Stimulated activated CD8-positive, alpha-beta memory T cell treated with anti-CD3 and anti-CD28 coated beads, Interleukin-12 subunit alpha, Interleukin-12 subunit beta, amount 100 ng/mL, for 24 hours (primary cell): ENCODE results near the gene MKNK2.

Experiments
- DNase-seq: peaks from one replicate; pipeline ENCODE4 v3.0.0-alpha.2; 2020; ENCODE audit errors: extremely low read depth

MKNK2 gene

DNA sequence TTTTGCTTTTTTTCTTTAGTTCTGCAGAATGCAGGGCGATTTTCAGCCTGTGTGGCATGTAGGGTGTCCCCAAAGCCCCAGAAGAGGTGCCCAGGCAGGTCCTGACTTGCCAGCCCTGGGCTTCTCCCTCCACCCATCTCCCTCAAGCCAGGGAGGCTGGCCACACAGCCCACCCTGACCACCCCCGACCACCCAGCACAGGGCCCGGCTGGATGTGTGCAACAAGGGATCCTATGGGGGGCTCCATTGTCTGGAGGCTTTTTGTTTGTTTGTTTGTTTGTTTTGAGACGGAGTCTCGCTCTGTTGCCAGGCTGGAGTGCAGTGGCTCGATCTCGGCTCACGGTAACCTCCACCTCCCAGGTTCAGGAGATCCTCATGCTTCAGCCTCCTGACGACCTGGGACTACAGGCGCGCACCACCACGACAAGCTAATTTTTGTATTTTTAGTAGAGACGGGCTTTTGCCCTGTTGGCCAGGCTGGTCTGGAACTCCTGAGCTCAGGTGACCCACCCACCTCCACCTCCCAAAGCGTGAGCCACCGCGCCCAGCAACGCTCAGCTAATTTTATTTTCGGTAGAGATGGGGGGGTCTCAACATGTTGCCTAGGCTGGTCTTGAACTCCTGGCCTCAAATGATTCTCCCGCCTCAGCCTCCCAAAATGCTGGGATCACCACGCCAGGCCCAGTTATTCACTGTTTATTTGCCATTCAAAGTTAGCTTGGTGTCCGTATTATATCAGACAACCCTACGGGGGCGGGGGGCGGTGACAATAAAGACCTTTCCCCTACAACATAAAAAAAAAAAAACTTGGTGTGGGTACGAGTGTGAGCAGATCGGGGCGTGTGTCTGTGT, 7.8 kb upstream of the MKNK2 start:
- no peak for DNase-seq

DNA sequence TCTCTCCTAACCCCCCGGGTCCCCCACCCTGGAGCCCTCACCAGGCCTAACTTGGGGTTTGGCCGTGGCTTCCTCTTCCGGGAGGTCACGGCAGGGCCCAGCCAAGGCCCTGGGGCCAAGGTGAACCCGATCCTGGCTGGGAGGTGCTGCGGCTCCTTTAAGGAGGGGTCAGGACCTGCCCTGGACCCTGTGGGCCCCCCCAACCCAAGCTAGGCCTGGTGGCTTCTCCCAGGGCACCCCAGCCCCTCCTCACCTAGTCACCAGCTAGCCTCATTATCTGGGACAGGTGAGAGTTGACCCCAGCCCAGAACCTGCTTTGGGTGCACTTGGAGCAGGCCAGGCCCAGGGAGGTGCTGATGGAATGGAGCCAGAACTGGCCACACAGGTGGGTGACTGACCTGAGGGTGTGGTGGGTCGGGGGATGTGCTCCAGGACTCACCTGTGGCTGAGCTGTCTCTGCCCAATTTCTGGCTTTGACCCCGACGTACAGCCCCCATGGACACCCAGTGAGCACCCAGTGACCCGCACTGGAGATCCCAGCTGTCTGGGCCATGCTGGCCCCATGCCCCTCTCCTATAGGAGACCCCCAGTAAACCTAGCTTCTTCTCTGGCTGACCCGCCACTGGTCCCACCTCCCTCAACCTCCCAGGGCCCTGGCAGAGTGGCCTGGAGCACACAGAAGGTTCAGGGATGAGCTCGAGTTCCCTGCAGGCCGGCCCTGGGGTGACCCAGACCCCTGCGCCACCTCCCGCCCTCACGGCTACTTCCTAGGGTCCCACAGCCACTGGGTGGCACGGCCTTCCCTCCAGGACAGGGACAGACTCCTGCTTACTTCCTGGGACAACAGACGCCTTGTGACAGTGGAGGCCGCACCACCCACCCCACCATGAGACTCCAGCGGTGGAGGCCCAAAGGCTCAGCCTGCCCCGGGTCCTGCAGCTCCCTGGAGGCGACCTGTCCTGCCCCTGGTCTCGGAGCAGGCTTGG, 6.7 kb upstream of the MKNK2 start:
- DNase-seq = no peak

GRCh38 chr19:2056837-2057192, 5.8 kb upstream of the MKNK2 start:
- DNase-seq = no peak

- no peak for DNase-seq
Measured at GRCh38 chr19:2055931-2056836, 5.1 kb upstream of the MKNK2 start.

DNA sequence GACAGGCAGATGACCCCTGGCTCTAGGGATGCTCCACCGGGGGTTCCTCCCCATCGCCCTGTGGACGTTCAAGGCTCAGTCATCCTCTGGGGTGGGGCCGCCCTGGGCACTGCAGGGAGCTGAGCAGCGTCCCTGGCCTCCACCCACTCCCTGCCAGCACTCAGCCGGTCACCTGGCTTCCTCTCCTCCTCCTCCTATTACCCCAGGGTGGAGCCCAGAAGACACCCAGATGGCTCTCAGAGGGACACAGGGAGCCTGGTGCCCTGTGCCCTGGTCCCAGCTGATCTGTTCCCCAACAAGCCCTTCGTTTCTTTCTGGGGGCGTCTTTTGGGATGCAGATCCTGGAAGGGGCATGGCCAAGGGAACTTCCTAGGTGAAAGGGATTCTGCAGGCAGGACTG, 3.7 kb upstream of the MKNK2 start:
- DNase-seq = no peak

DNA sequence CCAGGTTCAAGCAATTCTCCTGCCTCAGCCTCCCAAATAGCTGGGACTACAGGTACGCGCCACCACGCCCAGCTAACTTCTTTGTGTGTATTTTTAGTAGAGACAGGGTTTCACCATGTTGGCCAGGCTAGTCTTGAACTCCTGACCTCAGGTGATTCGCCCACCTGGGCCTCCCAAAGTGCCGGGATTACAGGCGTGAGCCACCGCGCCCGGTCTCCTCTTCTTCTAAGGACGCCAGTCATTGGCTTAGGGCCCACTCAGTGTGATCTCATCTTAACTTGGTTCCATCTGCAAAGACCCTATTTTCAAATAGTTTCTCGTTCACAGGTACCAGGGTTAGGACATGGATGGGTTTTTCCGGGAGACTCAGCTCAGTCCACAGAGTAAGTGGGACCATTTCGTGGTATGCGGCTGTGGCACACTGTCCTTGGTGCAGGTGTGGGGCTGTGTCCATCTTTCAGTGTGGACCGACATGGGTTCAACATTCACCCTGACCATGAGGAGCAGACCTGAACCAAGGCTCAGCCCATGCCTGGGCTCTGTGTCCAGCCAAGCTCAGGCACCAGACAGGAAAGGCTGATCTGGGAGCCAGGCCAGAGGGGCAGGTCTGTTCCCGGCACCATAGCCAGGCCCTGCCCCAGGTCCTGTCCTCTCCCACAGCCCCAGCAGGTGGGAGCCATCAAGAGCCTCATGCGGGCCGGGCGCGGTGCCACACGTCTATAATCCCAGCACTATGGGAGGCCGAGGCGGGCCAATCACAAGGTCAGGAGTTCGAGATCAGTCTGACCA, 2.8 kb upstream of the MKNK2 start:
- no peak for DNase-seq

DNA sequence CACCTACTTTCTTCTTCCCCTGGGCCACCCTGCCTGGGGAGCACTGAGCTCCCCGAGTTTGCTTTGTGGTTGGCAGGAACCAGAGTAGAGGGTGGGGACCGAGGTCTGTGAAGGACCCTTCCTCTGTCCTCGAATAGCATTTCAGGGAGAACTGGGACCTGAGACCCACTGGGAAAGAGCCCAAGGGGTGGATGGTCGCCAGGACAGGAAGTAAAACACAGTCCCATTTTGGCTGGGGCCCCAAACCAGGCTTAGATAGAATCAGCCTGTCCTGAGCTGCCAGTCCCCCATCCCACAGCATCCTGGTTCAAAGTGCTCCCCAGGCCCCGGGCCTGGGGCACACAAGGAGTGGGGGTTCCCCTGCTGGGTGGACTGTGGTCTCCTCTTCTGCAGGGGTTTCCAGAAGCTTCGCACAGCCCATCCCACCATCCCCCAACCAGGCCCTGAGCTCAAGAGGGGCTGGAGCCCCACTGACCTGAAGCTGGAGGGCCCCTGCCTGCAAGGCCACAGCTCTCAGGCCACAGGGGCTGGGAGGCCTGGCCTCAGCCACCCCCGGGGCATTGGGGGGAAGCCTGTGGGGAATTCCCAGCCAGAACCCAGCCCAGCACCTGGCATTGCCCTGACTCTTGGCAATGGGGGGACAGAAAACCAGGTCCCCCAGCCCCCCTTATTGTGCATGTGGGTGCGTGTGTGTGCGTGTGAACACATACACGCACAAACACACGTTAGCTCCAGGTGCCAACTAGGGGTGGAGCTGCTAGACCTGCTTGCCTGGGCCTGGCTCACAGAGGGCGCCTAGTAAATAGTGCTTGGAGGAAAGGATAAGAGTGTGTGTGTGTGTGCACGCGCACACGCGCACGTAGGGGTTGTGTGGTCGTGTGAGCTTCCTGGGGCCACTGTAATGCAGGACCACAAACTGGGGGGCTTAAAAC, 995 bp upstream of the MKNK2 start:
- no peak for DNase-seq

GRCh38 chr19:2050349-2050990, 574 bp downstream of the MKNK2 start:
- DNase-seq = no peak

GRCh38 chr19:2049741-2050348, 1.2 kb downstream of the MKNK2 start:
- DNase-seq = no peak

- DNase-seq = no peak
Measured at GRCh38 chr19:2048959-2049740, 1.9 kb downstream of the MKNK2 start.

- DNase-seq = no peak
Measured at GRCh38 chr19:2048104-2048958, 2.7 kb downstream of the MKNK2 start.

DNA sequence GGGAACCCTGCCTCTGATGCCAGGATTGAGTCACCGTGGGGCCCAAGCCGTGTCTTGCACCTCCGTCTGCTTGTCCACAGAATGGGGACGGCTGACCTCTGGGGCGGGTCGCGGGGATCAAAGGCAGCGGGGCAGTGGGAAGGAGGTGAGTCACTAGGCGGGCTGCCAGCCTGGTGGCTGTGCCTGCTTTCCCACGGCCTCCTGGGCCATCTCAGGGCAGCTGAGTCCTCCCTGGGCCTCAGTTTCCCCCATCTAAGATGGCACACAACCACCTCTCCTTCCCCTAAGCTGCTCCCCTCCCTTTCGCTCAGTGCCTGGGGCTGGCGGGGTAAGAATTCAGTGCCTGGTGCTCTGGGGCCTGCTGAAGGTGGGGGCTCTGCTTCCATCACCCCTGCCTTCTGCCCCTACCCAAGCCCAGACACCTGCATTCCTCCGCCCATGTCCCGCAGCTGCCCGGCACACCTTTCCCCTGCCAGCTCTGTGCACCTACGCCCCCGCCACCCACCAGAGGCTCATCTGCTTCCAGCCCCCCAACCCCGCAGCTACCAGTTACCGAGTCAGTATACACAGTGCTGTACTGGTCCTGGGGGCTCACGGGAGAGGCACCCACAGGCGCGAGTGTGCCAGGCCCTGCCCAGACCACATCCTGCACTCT, 3.5 kb downstream of the MKNK2 start:
- DNase-seq = no peak

DNA sequence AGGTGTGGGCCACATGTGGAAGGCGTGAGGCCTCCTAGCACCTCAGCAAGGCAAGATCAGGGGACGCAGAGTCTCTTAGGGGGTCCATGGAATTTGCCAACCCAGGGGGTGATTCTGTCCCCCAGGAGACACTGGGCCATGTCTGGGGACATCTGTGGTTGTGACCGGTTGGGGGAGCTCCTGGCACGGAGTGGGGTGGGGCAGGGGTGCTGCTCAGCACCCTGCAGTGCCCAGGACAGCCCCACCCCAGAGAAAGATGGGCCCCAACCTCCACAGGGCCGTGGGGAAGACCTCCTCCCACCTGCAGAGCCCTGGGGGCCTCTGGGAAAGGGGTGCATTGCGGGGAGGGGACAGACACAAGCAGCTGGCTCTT, 4.0 kb downstream of the MKNK2 start:
- DNase-seq = no peak

DNA sequence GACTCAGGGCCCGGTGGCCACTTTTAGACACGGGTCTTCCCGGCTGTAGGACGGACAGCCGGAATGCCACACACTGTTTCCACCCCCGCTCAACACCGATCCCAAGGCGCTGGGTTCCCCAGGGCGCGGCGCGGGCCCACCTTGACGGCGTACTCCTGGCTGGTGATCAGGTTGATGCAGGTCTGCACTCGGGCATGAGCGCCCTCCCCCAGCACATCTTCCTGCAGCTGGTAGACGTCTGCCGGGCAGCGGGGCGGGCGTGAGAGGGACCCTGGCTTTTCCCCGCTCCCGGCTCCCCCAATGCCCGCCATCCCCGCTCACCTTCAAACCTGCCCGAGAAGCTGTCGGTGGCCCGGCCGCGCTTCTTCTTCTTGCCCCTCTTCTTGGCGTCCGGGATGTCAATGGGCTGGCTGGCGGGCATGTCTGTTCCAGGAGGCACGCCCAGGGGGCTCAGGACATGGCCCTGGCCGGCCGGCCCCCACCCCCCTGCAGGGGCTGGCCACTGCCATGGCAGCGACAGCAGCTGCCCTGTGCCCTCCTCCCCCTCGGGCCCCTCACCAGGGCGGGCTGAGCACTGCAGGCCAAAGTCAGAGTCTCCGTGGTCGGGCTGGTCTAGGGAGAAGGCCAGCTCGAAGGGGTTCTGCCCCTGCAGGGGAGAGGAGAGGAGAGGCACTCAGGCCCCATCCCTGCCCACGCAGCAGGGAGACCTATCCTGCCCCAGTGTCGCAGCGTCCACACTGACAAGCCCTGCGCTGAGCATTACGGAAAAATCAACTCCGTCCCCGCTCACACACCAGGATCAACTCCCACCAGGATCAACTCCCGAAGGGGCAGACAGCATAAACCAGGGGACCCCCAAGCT, 4.8 kb downstream of the MKNK2 start:
- no peak for DNase-seq

DNA sequence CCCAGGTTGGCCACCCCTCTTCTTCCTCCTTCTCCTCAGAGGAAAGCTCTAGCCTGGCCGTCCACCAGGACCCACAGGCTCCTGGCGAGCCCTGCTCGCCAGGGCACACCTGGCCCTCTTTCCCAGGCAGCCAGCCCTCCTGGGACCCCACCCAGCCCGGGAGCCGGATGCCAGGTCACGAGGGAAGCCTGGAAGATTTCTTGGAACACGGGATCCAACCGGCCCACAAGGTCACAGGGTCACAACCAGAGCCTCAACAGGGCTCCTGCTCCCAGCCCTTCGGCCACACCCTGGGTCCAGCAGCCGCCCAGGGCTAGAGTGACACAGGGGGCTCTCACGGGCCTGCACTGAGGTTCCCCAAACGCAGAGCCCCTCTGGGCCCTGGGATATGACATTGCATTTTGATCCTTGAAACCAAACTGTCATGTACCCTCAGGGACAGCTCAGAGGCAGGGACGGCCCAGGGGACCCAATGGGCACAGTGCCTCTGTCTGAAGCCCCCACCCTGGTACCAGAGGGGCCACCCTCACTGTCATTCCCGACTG, 5.5 kb downstream of the MKNK2 start:
- no peak for DNase-seq
